Mucosa of descending colon (tissue), 3 donors: ENCODE results near the gene CD209. TPM values are rescaled to one million over a fixed set of nuclear protein-coding genes. Genes with fewer than 3 reads are reported as not detected.

Source experiments
- ATAC-seq: fragments of 200-7000 bp; cut with Tn5 transposase; one replicate; pipeline ENCODE4 v1.9.1; 2020; ENCODE audit warnings: mild to moderate bottlenecking, moderate library complexity
- DNase-seq, 3 donors: peaks; one replicate each; pipeline ENCODE4 v3.0.0-alpha.2; 2020
- H3K36me3 ChIP-seq: fragments of 200-600 bp; one replicate; pipeline ENCODE4 v1.8.0; 2021; ENCODE audit warnings: low read depth, mild to moderate bottlenecking
- H3K4me1 ChIP-seq: fragments of 200-600 bp; one replicate; pipeline ENCODE4 v1.8.0; 2021; ENCODE audit warnings: low read depth, mild to moderate bottlenecking
- H3K4me3 ChIP-seq: fragments of 200-600 bp; one replicate; pipeline ENCODE4 v1.8.0; 2021; ENCODE audit warnings: mild to moderate bottlenecking
- H3K9me3 ChIP-seq: fragments of 200-600 bp; one replicate; pipeline ENCODE4 v1.8.0; 2021; ENCODE audit warnings: mild to moderate bottlenecking
- CTCF ChIP-seq: fragments of 200-600 bp; IDR thresholded peaks from one replicate; pipeline ENCODE4 v1.8.0; 2022; ENCODE audit warnings: antibody characterized with exemption, mild to moderate bottlenecking
- intact Hi-C, 2 donors: fragments of 100-400 bp; cut with DNase I in 1 of 2; cut with micrococcal nuclease in 1 of 2; formaldehyde crosslinking; loops; one replicate each; pipeline versions ENCODE4 v1.11.0 to v1.11.1; 2022; cut with DNase I, micrococcal nuclease
- total RNA-seq, 3 donors: library from RNA; stranded (reverse); fragmentation: NEBNext Ultra II Directional in 2 of 3; extraction: Animal tissue kit (Norgen Biotek cat#: 25700) in 2 of 3; gene quantifications; one replicate each; pipeline versions ENCODE4 v1.2.1 to v1.2.4, GENCODE V29; 2021 to 2023
- donor health status: DM: no; HTN: no; CAD: no; lungs with moderate emphysema.
- donor health status: DM: no; HTN: no; CAD: no.
- donor health status: DM: no; HTN: yes; CAD: no.

CD209 gene
- total RNA-seq, 3 donors from 2014 or later, result 4.1 to 17.7 (median 17.2) TPM

DNA sequence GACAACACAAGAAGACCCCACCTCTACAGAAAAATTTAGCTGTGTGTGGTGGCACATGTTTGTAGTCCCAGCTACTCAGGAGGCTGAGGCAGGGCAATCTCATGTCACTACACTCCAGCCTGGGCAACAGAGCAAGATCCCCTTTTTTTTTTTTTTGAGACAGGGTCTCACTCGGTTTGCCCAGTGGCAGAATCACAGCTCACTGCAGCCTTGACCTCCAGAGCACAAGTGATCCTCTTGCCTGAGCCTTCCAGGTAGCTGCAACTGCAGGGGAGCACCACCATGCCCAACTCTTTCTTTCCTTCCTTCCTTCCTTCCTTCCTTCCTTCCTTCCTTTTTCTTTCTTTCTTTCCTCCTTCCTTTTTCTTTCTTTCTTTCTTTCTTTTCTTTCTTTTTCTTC lies 11.2 kb downstream of the CD209 start:
- TF ChIP-seq CTCF, result no peak
- Histone ChIP-seq H3K36me3 (no peaks in the 10 kb centered on the region), H3K4me3 (no peak overlapping the region), H3K9me3 (no peaks in the 10 kb centered on the region), H3K4me1 (no peaks in the 10 kb centered on the region)
- ATAC-seq (no peak), DNase-seq (no peak)
- intact Hi-C loops, result no loop called here

- peak; percentile 21 for ATAC-seq
- no peaks in the 10 kb centered on the region for H3K36me3 ChIP-seq
- no peaks in the 10 kb centered on the region for H3K4me1 ChIP-seq
- no peaks in the 10 kb centered on the region for H3K9me3 ChIP-seq
- H3K4me3 ChIP-seq, result no peak overlapping the region
- intact Hi-C loops, result no loop called here
- DNase-seq, result no peak
- TF ChIP-seq CTCF, result no peak
These were observed 12.8 kb downstream of the CD209 start for GRCh38 chr19:7734220-7735203.

DNA sequence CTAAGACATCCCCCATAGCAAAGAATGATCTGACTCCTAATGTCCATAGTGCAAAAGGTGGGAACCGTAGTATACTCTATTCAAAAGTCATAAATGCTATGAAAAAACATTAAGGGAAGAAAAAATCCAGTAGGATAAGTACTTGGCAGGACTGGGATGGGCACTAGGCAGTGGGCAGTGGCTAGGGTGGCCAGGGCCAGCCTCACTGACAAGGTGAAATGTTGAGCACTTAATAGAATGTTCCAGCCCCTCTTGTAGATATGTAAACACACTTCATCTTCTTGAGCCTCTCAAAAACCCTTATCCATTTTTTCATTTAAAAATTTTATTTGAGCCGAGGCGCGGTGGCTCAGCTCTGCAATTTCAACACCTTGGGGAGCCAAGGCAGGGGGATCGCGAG lies 14.0 kb downstream of the CD209 start:
- H3K4me1 ChIP-seq, result no peaks in the 10 kb centered on the region
- no peak for ATAC-seq
- intact Hi-C loops, result no loop called here
- DNase-seq, result no peak
- no peaks in the 10 kb centered on the region for H3K9me3 ChIP-seq
- H3K36me3 ChIP-seq, result no peaks in the 10 kb centered on the region
- no peak overlapping the region for H3K4me3 ChIP-seq
- no peak for TF ChIP-seq CTCF

- intact Hi-C loops, result no loop called here
- H3K9me3 ChIP-seq, result no peaks in the 10 kb centered on the region
- no peaks in the 10 kb centered on the region for H3K36me3 ChIP-seq
- TF ChIP-seq CTCF, result no peak
- no peaks in the 10 kb centered on the region for H3K4me1 ChIP-seq
- DNase-seq (no peak), ATAC-seq (no peak)
- H3K4me3 ChIP-seq, result no peak within 1 kb of the TSS
These were observed 15.3 kb downstream of the CD209 start, which contains the start of gene CLEC4G for GRCh38 chr19:7732045-7732444. Gene CLEC4G (minus strand): TSS chr19:7732110. CDS start chr19:7732102, 8 bp downstream.

- no peak overlapping the region for H3K4me3 ChIP-seq
- TF ChIP-seq CTCF, result no peak
- ATAC-seq (no peak), DNase-seq (no peak)
- H3K9me3 ChIP-seq, result no peaks in the 10 kb centered on the region
- no peaks in the 10 kb centered on the region for H3K36me3 ChIP-seq
- H3K4me1 ChIP-seq, result no peaks in the 10 kb centered on the region
- intact Hi-C loops, result no loop called here
These were observed 15.7 kb downstream of the CD209 start for GRCh38 chr19:7731615-7732014.
